GM12891 (cell line): ENCODE data around the gene SLC8A3.
"Not testable (repeated sequence)": the region's sequence is repeated elsewhere in the genome, so short reads cannot be mapped to it uniquely, and the experiment has no call there.

Experiments used
- POLR2A ChIP-seq: IDR thresholded peaks from 2 replicates; pipeline ENCODE4 v1.6.1; 2011; ENCODE audit warnings: low read depth, low read length, control low read depth
- POLR2AphosphoS5 ChIP-seq: IDR thresholded peaks from 2 replicates; pipeline ENCODE4 v1.6.1; 2011; ENCODE audit warnings: low read depth, low read length, control low read depth
- TAF1 ChIP-seq: IDR thresholded peaks from 2 replicates; pipeline ENCODE4 v1.6.1; 2011; ENCODE audit warnings: low read depth, low read length, control low read depth

DNA sequence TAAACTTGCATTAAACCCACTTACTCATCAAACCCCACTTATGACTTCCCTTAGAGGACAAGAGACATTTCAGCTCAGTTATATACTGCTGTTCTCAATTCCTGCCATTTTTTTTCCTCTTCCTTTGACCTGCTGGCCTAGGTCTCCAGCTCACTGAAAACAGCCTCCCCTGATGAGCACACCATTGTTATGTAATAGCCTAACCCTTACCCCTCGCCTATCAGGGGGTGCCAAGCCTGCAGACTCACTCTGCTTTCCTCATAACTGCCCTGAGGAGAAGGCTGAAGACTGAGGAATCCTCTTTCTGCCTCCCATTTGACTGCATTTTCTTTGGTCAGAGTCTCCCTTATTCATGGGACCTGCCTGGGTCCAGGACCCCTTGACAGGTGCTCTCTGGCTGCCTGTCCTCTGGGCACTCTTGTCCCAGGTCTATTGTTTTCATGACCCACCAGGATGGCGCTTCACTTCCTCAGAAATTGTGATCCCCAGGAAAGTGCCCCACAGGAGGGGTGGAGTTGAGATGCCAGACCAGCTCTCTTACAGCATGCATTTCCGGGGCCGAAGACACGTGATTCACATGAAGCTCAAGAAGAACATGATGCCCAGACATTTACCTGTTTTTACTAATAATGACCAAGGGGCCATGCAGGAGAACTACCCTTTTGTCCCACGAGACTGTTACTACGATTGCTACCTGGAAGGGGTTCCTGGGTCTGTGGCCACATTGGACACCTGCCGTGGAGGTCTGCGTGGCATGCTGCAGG is 41.3 kb upstream of the SLC8A3 start:
- TF ChIP-seq POLR2A, TAF1, POLR2AphosphoS5: not testable (repeated sequence)
